Muscle layer of colon (tissue), 2 donors: ENCODE results near the gene USP53.

Experiments
- H3K27ac ChIP-seq: one replicate; pipeline ENCODE4 v1.7.0; 2013; ENCODE audit warnings: low read depth, mild to moderate bottlenecking, low read length, moderate library complexity
- H3K27me3 ChIP-seq, 2 donors: one replicate each; pipeline ENCODE4 v1.7.0; 2013; ENCODE audit warnings: low read length in 2 of 2, mild to moderate bottlenecking in 2 of 2; ENCODE audit not compliant: insufficient read depth in 2 of 2, control insufficient read depth in 1 of 2
- H3K36me3 ChIP-seq: one replicate; pipeline ENCODE4 v1.7.0; 2013; ENCODE audit warnings: mild to moderate bottlenecking, low read length; ENCODE audit not compliant: insufficient read depth
- H3K4me1 ChIP-seq: one replicate; pipeline ENCODE4 v1.7.0; 2013; ENCODE audit warnings: mild to moderate bottlenecking, low read length; ENCODE audit not compliant: insufficient read depth
- H3K4me3 ChIP-seq, 2 donors: one replicate each; pipeline ENCODE4 v1.7.0; 2013; ENCODE audit warnings: low read length in 2 of 2, low read depth in 1 of 2, mild to moderate bottlenecking in 1 of 2, moderate library complexity in 1 of 2
- H3K9ac ChIP-seq: one replicate; pipeline ENCODE4 v1.7.0; 2013; ENCODE audit warnings: low read length
- H3K9me3 ChIP-seq: one replicate; pipeline ENCODE4 v1.7.0; 2013; ENCODE audit warnings: mild to moderate bottlenecking, low read length
- donor health status: abdominal sarcoma.
- donor health status: Adenocarcinoma of cecum.

The USP53 gene

DNA sequence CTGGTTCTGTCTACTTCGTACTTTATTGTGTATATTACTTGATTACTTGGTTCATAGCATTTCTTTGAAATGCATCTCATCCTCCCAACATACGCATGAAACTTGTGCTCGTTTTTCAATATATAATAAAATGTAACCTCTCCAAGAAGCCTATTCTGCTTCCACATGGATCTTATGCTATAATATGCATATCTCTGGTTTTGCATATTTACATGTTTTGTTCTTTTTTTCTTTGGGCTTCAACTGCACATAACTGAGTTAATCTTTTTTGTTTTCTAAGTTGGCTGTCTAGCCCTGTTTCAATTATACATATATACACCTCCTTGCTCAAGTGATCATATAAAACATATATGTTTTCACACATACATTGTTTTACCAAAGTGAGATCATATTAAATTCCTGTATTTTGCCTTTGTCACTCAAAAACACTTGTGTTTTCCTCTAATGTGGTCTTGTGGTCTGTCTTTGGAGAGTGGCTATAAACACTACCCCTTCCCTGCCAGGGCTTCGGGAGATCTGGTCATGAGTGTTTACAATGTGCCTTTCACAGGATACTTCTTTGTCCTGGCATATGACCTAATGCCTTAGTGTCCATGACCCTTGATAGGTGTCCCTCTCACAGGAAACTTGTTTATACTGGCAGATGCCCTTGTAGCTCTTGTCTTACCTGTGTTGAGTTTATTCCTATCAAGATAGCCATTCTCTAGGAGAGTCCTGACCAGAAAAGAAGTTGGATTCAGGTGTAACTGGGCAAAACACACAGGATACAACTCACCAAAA is 17.6 kb downstream of the USP53 start:
- no peak overlapping the region for H3K27ac ChIP-seq
- H3K4me3 ChIP-seq = no peak overlapping the region
- peaks cover 6% of the 10 kb centered on the region for H3K4me1 ChIP-seq
- no peak overlapping the region for H3K9ac ChIP-seq
- no peaks in the 10 kb centered on the region for H3K9me3 ChIP-seq
- H3K27me3 ChIP-seq = no peaks in the 10 kb centered on the region
- H3K36me3 ChIP-seq = peaks cover 4% of the 10 kb centered on the region

DNA sequence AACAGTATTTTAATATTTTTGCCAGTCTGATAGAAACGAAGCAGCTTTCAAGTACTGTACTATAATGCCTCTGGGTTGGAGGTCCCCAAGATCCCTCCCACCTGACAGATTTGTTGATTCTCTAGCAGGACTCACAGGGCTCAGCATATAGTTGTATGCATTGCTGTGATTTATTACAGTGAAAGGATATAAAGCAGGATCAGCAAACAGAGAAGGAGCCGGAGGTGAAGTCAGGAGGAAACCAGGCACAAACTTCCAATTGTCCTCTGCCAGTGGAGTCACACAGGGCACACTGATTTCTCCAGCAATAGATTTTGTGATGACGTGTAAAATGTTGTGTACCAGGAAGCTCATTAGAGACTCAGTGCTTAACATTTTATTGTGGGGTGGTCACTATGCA is 19.0 kb downstream of the USP53 start:
- Histone ChIP-seq H3K27me3 (no peaks in the 10 kb centered on the region), H3K4me1 (peaks cover 6% of the 10 kb centered on the region), H3K36me3 (peaks cover 4% of the 10 kb centered on the region), H3K27ac (no peak overlapping the region), H3K9me3 (no peaks in the 10 kb centered on the region), H3K4me3 (no peak overlapping the region), H3K9ac (no peak overlapping the region)

DNA sequence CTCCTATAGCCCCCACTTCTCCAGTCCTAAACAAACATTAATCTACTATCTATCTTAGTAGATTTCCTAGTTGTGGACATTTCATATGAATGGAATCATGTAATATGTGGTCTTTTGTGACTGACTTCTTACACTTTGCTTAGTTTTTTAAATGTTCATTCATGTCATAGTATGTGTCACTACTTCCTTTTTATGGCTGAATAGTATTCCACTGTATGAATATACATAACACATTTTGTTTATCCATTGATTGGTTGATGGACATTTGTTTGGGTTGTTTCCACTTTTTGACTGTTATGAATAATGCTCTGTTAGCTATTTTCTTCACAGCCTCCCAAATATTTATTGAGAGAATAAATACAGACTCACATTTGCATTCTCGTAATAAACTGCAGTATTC is 19.8 kb downstream of the USP53 start:
- no peak overlapping the region for H3K9ac ChIP-seq
- H3K4me3 ChIP-seq = no peak overlapping the region
- no peaks in the 10 kb centered on the region for H3K9me3 ChIP-seq
- no peaks in the 10 kb centered on the region for H3K27me3 ChIP-seq
- H3K36me3 ChIP-seq = peaks cover 4% of the 10 kb centered on the region
- no peak overlapping the region for H3K27ac ChIP-seq
- peaks cover 6% of the 10 kb centered on the region for H3K4me1 ChIP-seq

DNA sequence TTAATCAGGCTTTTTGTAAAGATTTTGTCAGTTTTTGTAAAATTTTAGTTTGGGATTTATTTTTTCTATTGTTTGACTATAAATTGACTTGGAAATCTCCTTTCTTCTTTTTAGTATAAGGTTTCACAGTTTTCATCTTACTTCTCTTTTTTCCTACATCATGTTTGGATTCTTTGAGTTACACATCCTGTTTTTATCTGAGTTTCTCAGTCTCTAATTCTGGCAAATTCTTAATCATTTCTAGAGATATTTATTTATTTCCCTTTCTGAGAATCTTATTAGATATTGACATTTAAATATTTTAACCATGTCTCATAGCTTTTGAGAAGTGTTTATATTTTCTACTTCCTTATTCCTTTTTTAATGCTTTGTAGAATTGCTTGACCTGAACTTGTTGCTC is 20.7 kb downstream of the USP53 start:
- Histone ChIP-seq H3K27me3 (no peaks in the 10 kb centered on the region), H3K27ac (no peak overlapping the region), H3K9me3 (no peaks in the 10 kb centered on the region)

DNA sequence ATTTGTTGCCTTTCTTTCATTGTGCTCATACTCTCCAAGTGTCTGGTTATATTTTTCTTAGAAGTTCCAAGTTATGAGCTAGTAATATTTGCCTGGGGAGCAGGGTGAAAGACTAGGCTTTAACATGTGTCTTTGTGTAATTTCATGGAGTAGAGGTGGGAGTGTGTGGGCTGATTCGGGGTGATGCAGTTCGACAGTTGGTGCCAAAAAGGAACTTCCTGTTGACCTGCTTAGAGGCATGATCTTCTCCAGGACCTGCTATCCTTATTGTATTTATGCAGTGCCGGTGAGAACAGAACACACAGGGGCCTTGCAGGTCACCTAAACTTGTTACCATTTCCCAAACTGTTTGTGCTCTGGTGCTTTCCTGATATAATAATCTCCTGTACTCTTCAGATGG is 21.2 kb downstream of the USP53 start:
- H3K4me3 ChIP-seq = no peak overlapping the region

More for the DNA sequence above, 20.7 kb downstream of the USP53 start:
- Histone ChIP-seq H3K4me1 (peaks cover 6% of the 10 kb centered on the region), H3K9ac (no peak overlapping the region), H3K36me3 (peaks cover 4% of the 10 kb centered on the region), H3K4me3 (no peak overlapping the region)

DNA sequence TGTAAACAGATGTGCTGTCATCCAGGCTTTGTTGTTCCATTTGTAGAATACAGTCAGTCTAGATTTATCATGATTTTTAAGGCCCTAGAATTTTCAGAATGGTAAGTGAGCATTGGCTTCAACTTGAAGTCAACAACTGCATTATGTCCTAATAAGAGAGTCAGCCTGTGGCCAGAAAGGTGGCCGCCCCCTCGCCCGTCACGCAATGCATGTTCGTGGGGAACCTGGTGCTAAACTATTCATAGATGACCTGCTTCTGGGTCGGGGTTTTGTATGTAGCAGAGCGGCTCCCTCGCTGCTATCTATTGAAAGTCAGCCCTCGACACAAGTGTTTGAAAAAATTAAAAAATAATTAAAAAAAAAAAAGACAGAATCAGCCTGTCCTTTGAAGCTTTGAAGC is 24.7 kb downstream of the USP53 start:
- H3K4me1 ChIP-seq = peaks cover 6% of the 10 kb centered on the region
- no peak overlapping the region for H3K9ac ChIP-seq
- no peak overlapping the region for H3K4me3 ChIP-seq
- peaks cover 3% of the 10 kb centered on the region for H3K36me3 ChIP-seq
- no peaks in the 10 kb centered on the region for H3K27me3 ChIP-seq
- H3K27ac ChIP-seq = no peak overlapping the region
- H3K9me3 ChIP-seq = no peaks in the 10 kb centered on the region

More for the DNA sequence above, 21.2 kb downstream of the USP53 start:
- Histone ChIP-seq H3K27me3 (no peaks in the 10 kb centered on the region), H3K27ac (no peak overlapping the region), H3K36me3 (peaks cover 4% of the 10 kb centered on the region), H3K9ac (no peak overlapping the region), H3K9me3 (no peaks in the 10 kb centered on the region), H3K4me1 (peaks cover 6% of the 10 kb centered on the region)

DNA sequence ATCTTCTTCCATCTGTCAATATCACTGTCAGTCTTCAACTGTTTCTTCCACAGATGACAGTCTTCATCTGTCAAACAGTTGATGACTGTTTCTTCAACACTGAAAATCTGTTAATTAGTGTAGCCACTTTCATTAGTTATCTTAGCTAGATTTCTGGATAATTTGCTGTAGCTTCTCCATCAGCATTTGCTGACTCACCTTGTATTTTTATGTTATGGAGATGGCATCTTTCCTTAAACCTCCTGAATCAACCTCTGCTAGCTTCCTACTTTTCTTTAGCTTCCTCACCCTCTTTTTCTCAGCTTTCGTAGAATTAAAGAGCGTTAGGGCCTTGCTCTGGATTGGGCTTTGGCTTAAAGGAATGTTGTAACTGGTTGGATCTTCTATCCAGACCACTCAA is 25.1 kb downstream of the USP53 start:
- no peak overlapping the region for H3K9ac ChIP-seq
- H3K36me3 ChIP-seq = no peaks in the 10 kb centered on the region
- peaks cover 6% of the 10 kb centered on the region for H3K4me1 ChIP-seq
- H3K9me3 ChIP-seq = no peaks in the 10 kb centered on the region
- H3K27me3 ChIP-seq = no peaks in the 10 kb centered on the region
- no peak overlapping the region for H3K4me3 ChIP-seq
- H3K27ac ChIP-seq = no peak overlapping the region

DNA sequence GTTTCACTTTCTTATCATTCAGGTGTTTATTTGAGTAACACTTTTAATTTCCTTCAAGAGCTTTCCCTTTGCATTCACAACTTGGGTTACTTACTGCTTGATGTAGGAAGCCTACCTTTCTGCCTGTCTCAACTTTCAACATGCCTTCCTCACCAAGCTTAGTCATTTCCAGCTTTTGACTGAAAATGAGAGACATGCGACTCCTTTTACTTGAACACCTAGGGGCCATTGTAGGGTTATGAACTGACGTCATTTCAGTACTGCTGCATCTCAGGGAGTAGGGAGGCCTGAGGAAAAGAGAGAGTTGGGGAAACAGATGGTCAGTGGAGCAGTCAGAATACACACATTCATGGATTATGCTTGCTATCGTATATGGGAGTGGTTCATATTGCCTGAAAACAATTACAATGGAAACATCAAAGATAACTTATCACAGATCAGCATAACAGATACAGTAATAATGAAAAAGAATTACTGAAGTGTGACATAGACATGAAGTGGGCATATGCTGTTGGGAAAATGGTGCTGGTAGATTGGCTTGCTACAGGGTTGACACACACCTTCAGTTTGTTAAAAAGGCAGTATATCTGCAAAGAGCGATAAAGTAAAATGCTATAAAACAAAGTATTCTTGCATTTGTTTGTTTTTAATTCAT is 25.7 kb downstream of the USP53 start:
- peaks cover 6% of the 10 kb centered on the region for H3K4me1 ChIP-seq

DNA sequence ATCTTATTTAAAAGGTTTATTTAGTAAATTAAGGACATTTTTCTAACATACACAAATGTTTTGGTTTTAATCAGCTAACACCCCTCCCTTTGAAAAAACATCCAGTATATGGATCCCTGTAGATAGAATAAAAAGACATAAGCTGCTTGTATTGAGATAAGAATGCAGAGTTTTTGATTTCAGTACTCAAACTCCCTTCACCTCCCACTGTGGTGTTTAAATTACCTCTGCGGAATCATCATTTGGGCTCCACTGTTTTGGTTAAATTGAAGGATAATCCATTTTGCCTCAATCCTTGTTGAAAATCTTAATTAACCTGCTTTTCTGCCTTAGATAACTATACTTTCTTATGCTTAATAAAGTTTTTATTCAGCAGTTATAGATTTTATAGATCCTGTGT is 27.6 kb downstream of the USP53 start:
- Histone ChIP-seq H3K27me3 (no peaks in the 10 kb centered on the region), H3K9ac (no peak overlapping the region), H3K4me3 (no peak overlapping the region), H3K27ac (no peak overlapping the region), H3K9me3 (no peaks in the 10 kb centered on the region), H3K36me3 (no peaks in the 10 kb centered on the region), H3K4me1 (no peaks in the 10 kb centered on the region)

More for the DNA sequence above, 25.7 kb downstream of the USP53 start:
- H3K27ac ChIP-seq = no peak overlapping the region
- H3K9ac ChIP-seq = no peak overlapping the region
- H3K36me3 ChIP-seq = no peaks in the 10 kb centered on the region
- no peak overlapping the region for H3K4me3 ChIP-seq
- H3K27me3 ChIP-seq = no peaks in the 10 kb centered on the region
- H3K9me3 ChIP-seq = no peaks in the 10 kb centered on the region

DNA sequence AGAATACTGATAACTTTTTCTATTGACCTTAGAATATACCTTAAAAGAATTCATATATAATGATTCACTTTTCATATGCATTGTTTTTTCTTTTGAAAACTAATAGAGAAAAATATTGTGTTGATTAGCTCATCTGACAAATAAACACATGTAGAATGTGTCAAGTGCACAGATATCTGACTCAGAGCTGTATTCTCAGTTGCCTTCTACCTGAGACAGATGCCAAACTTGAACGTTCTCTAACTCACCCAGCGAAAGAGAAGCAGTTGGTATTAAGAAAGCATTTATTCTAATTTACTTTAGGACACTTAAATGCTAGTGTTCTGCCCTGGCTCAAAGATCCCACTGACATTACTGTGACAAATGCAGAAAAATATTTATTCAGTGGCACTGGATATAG is 28.1 kb downstream of the USP53 start:
- no peaks in the 10 kb centered on the region for H3K4me1 ChIP-seq
- no peak overlapping the region for H3K27ac ChIP-seq

DNA sequence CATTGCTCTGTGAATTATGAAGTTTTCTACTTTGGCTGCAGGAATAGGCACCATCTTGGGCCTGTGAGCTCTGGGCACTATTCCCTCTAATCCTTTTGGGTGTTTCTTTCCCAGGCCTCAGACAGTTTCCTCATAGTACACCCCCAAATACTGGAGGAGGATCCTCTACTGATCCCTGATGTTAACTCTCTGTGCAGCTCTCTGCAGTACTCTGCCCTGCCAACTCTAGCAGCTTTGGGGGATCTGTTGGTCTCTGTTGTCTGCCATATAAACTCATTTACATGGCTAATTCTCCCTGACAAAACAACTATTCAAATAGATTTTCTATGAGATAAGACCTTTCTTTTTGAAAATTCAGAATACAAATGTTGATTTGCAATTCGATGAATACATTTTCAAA is 29.9 kb downstream of the USP53 start:
- no peaks in the 10 kb centered on the region for H3K4me1 ChIP-seq
- no peak overlapping the region for H3K27ac ChIP-seq

More for the DNA sequence above, 28.1 kb downstream of the USP53 start:
- Histone ChIP-seq H3K9me3 (no peaks in the 10 kb centered on the region), H3K4me3 (no peak overlapping the region), H3K9ac (no peak overlapping the region), H3K36me3 (no peaks in the 10 kb centered on the region), H3K27me3 (no peaks in the 10 kb centered on the region)

DNA sequence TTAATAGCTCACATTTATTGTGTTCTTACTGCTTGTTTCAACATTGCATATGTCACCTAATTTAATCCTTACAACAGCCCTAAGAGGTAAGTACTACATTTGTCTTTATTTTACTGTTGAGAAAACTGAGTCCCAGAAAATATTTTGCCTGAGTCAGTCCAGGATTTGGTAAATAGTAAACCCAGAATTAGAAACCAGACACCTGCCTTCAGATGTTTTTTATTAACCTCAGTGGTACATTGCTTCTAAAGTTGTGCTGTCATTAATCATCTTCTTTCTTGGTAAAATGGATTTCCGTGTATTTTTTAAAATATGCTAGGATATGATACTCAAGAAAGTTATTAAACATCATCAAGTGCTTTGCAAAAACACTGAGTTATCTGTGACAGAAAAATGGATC is 31.4 kb downstream of the USP53 start:
- Histone ChIP-seq H3K4me1 (no peaks in the 10 kb centered on the region), H3K27ac (no peak overlapping the region), H3K27me3 (no peaks in the 10 kb centered on the region), H3K9me3 (no peaks in the 10 kb centered on the region), H3K4me3 (no peak overlapping the region), H3K9ac (no peak overlapping the region), H3K36me3 (peaks cover 15% of the 10 kb centered on the region)

More for the DNA sequence above, 29.9 kb downstream of the USP53 start:
- Histone ChIP-seq H3K9me3 (no peaks in the 10 kb centered on the region), H3K9ac (no peak overlapping the region), H3K27me3 (no peaks in the 10 kb centered on the region), H3K4me3 (no peak overlapping the region), H3K36me3 (peaks cover 13% of the 10 kb centered on the region)
